Thyroid gland (tissue), 4 donors: ENCODE data around the gene BDH1. TPM values are rescaled to one million over a fixed set of nuclear protein-coding genes. Genes with fewer than 3 reads are reported as not detected.

ENCODE experiments used
- DNase-seq, 2 donors: peaks; one replicate each; pipeline ENCODE4 v3.0.0-alpha.2; 2019
- H3K27ac ChIP-seq, 3 donors: fragments of 200-600 bp; sonication (generic); 1 replicate in 2 of 3; 2 replicates in 1 of 3; pipeline ENCODE4 v1.5.1; 2016 to 2019; ENCODE audit warnings: mild to moderate bottlenecking in 1 of 3, moderate library complexity in 1 of 3
- H3K27me3 ChIP-seq: fragments of 200-600 bp; sonication (generic); one replicate; pipeline ENCODE4 v1.5.1; 2019
- H3K36me3 ChIP-seq, 2 donors: fragments of 200-600 bp; sonication (generic); one replicate each; pipeline ENCODE4 v1.5.1; 2016 to 2019
- H3K4me1 ChIP-seq, 2 donors: fragments of 200-600 bp; sonication (generic); one replicate each; pipeline ENCODE4 v1.5.1; 2017 to 2019
- H3K4me3 ChIP-seq, 3 donors: fragments of 200-600 bp; sonication (generic); replicated peaks in 1 of 3; 1 replicate in 2 of 3; 2 replicates in 1 of 3; pipeline ENCODE4 v1.5.1; 2016; ENCODE audit warnings: mild to moderate bottlenecking in 1 of 3
- H3K9me3 ChIP-seq: fragments of 200-600 bp; sonication (generic); one replicate; pipeline ENCODE4 v1.5.1; 2017
- CTCF ChIP-seq, 6 experiments: fragments of 200-600 bp in 3 of 6; fragments of 450-650 bp in 3 of 6; sonication (generic) in 3 of 6; IDR thresholded peaks; one replicate each; pipeline ENCODE4 v1.5.1; 2016 to 2019; ENCODE audit warnings: antibody characterized with exemption in 6 of 6, mild to moderate bottlenecking in 2 of 6, inconsistent platforms in 1 of 6, moderate library complexity in 1 of 6
- POLR2A ChIP-seq, 2 donors: fragments of 450-650 bp; IDR thresholded peaks; one replicate each; pipeline ENCODE4 v1.6.1; 2017; ENCODE audit warnings: antibody characterized with exemption in 2 of 2, mild to moderate bottlenecking in 2 of 2, moderate library complexity in 1 of 2
- WGBS, 2 donors: methylation state at CpG; one replicate each; pipeline ENCODE4 v1.1.5; 2017; 5-methylcytosine and 5-hydroxymethylcytosine counted together
- intact Hi-C: fragments of 100-400 bp; cut with DNase I; formaldehyde crosslinking; loops from one replicate; pipeline ENCODE4 v1.15.1; 2023
- total RNA-seq, 4 donors: library from RNA; depleted of rRNA; stranded (reverse); fragments of >200 nt; gene quantifications; one replicate each; pipeline ENCODE4 v1.2.3, GENCODE V29; 2016

The BDH1 gene
- total RNA-seq, 4 donors from 2014 or later = 37.1 to 83.1 (median 57.8) TPM

GRCh38 chr3:197525706-197526105, 30.1 kb downstream of the BDH1 start:
- H3K27ac ChIP-seq = no peak overlapping the region
- H3K4me3 ChIP-seq = no peak overlapping the region
- WGBS, 2 donors = 83 to 85% methylated on average over 5 of the region's 5 CpGs
- TF ChIP-seq CTCF (IDR thresholded peaks at IDR 0.05) (peak in 1 of 6 experiments; percentile 23), POLR2A (IDR thresholded peaks at IDR 0.05) (no peak)
- no peaks in the 10 kb centered on the region for H3K27me3 ChIP-seq
- DNase-seq = no peak
- intact Hi-C loops = no loop called here
- no peaks in the 10 kb centered on the region for H3K36me3 ChIP-seq
- peaks cover 0 to 8% of the 10 kb centered on the region in 2 donors for H3K4me1 ChIP-seq
- no peaks in the 10 kb centered on the region for H3K9me3 ChIP-seq

- DNase-seq = no peak
- TF ChIP-seq CTCF (IDR thresholded peaks at IDR 0.05) = no peak
- TF ChIP-seq POLR2A (IDR thresholded peaks at IDR 0.05) = no peak
- H3K36me3 ChIP-seq = no peaks in the 10 kb centered on the region
- intact Hi-C loops = no loop called here
- no peak overlapping the region for H3K27ac ChIP-seq
- WGBS, 2 donors = 72 to 97% methylated on average over 8 of the region's 8 CpGs
- H3K9me3 ChIP-seq = no peaks in the 10 kb centered on the region
- H3K27me3 ChIP-seq = no peaks in the 10 kb centered on the region
- H3K4me3 ChIP-seq = no peak overlapping the region
- H3K4me1 ChIP-seq = peaks cover 0 to 8% of the 10 kb centered on the region in 2 donors
Measured at GRCh38 chr3:197524128-197524527, 31.6 kb downstream of the BDH1 start.

GRCh38 chr3:197523526-197523925, 32.2 kb downstream of the BDH1 start:
- WGBS, 2 donors = 87 to 92% methylated on average over 14 of the region's 14 CpGs
- DNase-seq = no peak
- Histone ChIP-seq H3K9me3 (no peaks in the 10 kb centered on the region), H3K27me3 (no peaks in the 10 kb centered on the region), H3K4me3 (no peak overlapping the region), H3K36me3 (no peaks in the 10 kb centered on the region), H3K27ac (no peak overlapping the region), H3K4me1 (peaks cover 0 to 8% of the 10 kb centered on the region in 2 donors)
- TF ChIP-seq CTCF (IDR thresholded peaks at IDR 0.05) (no peak), POLR2A (IDR thresholded peaks at IDR 0.05) (no peak)
- intact Hi-C loops = no loop called here

GRCh38 chr3:197522881-197523441, 32.8 kb downstream of the BDH1 start:
- TF ChIP-seq POLR2A (IDR thresholded peaks at IDR 0.05) = no peak
- no peak for DNase-seq
- H3K27me3 ChIP-seq = no peaks in the 10 kb centered on the region
- intact Hi-C loops = no loop called here
- no peak overlapping the region for H3K27ac ChIP-seq
- 78 to 82% methylated on average over 5 of the region's 5 CpGs for WGBS, 2 donors
- no peak overlapping the region for H3K4me3 ChIP-seq
- H3K36me3 ChIP-seq = no peaks in the 10 kb centered on the region
- H3K4me1 ChIP-seq = peaks cover 0 to 8% of the 10 kb centered on the region in 2 donors
- no peaks in the 10 kb centered on the region for H3K9me3 ChIP-seq

- Histone ChIP-seq H3K27ac (no peak overlapping the region), H3K36me3 (no peaks in the 10 kb centered on the region), H3K4me3 (no peak overlapping the region), H3K27me3 (no peaks in the 10 kb centered on the region), H3K4me1 (peaks cover 0 to 8% of the 10 kb centered on the region in 2 donors), H3K9me3 (no peaks in the 10 kb centered on the region)
- intact Hi-C loops = no loop called here
- DNase-seq = no peak
- WGBS, 2 donors = 71 to 76% methylated on average over 11 to 13 of the region's 13 CpGs
- TF ChIP-seq POLR2A (IDR thresholded peaks at IDR 0.05) (no peak), CTCF (IDR thresholded peaks at IDR 0.05) (no peak)
Measured at GRCh38 chr3:197522183-197522715, 33.5 kb downstream of the BDH1 start.
